Measurements from ENCODE around the gene CBFB. TPM values are rescaled to one million over a fixed set of nuclear protein-coding genes. Genes with fewer than 3 reads are reported as not detected.

Gene CBFB
- total and polyA plus RNA-seq, 7 donors, result 9.6 to 28.0 (median 21.3) TPM

- no peak overlapping the region for H3K4me3 ChIP-seq
- H3K27me3 ChIP-seq, result no peaks in the 10 kb centered on the region
- H3K9me3 ChIP-seq, result no peaks in the 10 kb centered on the region
- no peak for TF ChIP-seq POLR2AphosphoS5 (IDR thresholded peaks at IDR 0.05)
- TF ChIP-seq, protein P1, sequence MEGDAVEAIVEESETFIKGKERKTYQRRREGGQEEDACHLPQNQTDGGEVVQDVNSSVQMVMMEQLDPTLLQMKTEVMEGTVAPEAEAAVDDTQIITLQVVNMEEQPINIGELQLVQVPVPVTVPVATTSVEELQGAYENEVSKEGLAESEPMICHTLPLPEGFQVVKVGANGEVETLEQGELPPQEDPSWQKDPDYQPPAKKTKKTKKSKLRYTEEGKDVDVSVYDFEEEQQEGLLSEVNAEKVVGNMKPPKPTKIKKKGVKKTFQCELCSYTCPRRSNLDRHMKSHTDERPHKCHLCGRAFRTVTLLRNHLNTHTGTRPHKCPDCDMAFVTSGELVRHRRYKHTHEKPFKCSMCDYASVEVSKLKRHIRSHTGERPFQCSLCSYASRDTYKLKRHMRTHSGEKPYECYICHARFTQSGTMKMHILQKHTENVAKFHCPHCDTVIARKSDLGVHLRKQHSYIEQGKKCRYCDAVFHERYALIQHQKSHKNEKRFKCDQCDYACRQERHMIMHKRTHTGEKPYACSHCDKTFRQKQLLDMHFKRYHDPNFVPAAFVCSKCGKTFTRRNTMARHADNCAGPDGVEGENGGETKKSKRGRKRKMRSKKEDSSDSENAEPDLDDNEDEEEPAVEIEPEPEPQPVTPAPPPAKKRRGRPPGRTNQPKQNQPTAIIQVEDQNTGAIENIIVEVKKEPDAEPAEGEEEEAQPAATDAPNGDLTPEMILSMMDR (IDR thresholded peaks at IDR 0.05), result no peak
- no peak for TF ChIP-seq EP300 (IDR thresholded peaks at IDR 0.05)
- TF ChIP-seq POLR2A (IDR thresholded peaks at IDR 0.05), result no peak
- intact Hi-C loops (cut with DNase I), result no loop called here
- no peak overlapping the region for H3K27ac ChIP-seq
- peaks cover 0 to 36% (median 22%) of the 10 kb centered on the region in 4 donors for H3K4me1 ChIP-seq
- no peak for DNase-seq
- 63 to 90% methylated on average over 1 of the region's 1 CpG for WGBS, 2 donors
- H3K36me3 ChIP-seq, result no peaks in the 10 kb centered on the region
Observed at GRCh38 chr16:67035364-67035763, 6.4 kb downstream of the CBFB start.

DNA sequence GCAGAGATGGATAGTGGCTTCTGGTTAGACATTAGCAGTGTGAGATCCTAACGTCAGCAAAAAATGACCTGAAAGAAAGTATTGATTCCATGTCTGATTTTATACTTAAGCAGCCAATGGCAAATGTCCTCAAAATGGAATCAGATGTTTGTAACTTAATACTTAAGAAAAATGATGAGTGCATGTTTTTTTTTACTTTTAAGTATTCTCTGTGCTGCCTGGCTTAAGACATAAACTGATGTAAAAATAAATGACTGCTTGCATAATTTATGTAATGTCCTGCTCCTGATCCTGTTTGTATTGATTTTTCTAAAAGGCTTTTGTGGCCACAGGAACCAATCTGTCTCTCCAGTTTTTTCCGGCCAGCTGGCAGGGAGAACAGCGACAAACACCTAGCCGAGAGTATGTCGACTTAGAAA, 7.4 kb downstream of the CBFB start:
- TF ChIP-seq, protein P1 (IDR thresholded peaks at IDR 0.05), result no peak
- TF ChIP-seq POLR2A (IDR thresholded peaks at IDR 0.05) (no peak), POLR2AphosphoS5 (IDR thresholded peaks at IDR 0.05) (no peak), EP300 (IDR thresholded peaks at IDR 0.05) (no peak)
- Histone ChIP-seq H3K4me1 (peaks cover 0 to 35% (median 21%) of the 10 kb centered on the region in 4 donors), H3K4me3 (no peak overlapping the region), H3K36me3 (no peaks in the 10 kb centered on the region), H3K27ac (no peak overlapping the region), H3K9me3 (no peaks in the 10 kb centered on the region), H3K27me3 (no peaks in the 10 kb centered on the region)
- WGBS, 2 donors, result 90 to 94% methylated on average over 5 of the region's 5 CpGs
- DNase-seq, result no peak
- intact Hi-C loops (cut with DNase I), result no loop called here

GRCh38 chr16:67039260-67040020, 10.5 kb downstream of the CBFB start:
- WGBS, 2 donors, result 86 to 90% methylated on average over 2 of the region's 2 CpGs
- no peaks in the 10 kb centered on the region for H3K27me3 ChIP-seq
- H3K4me3 ChIP-seq, result no peak overlapping the region
- H3K36me3 ChIP-seq, result peaks cover 0 to 6% (median 0%) of the 10 kb centered on the region in 4 donors
- TF ChIP-seq POLR2AphosphoS5 (IDR thresholded peaks at IDR 0.05), result no peak
- no peak for TF ChIP-seq POLR2A (IDR thresholded peaks at IDR 0.05)
- TF ChIP-seq, protein P1 (IDR thresholded peaks at IDR 0.05), result no peak
- TF ChIP-seq EP300 (IDR thresholded peaks at IDR 0.05), result no peak
- H3K27ac ChIP-seq, result no peak overlapping the region
- no peak for DNase-seq
- H3K9me3 ChIP-seq, result no peaks in the 10 kb centered on the region
- peaks cover 0 to 27% (median 16%) of the 10 kb centered on the region in 4 donors for H3K4me1 ChIP-seq
- intact Hi-C loops (cut with DNase I), result no loop called here

- Histone ChIP-seq H3K4me3 (no peak overlapping the region), H3K36me3 (peaks cover 0 to 6% (median 0%) of the 10 kb centered on the region in 4 donors), H3K27me3 (no peaks in the 10 kb centered on the region), H3K4me1 (peaks cover 0 to 20% (median 10%) of the 10 kb centered on the region in 4 donors), H3K27ac (no peak overlapping the region), H3K9me3 (no peaks in the 10 kb centered on the region)
- intact Hi-C loops (cut with DNase I), result no loop called here
- DNase-seq, result no peak
- WGBS, 2 donors, result 82 to 87% methylated on average over 2 of the region's 2 CpGs
- TF ChIP-seq POLR2AphosphoS5 (IDR thresholded peaks at IDR 0.05) (no peak), EP300 (IDR thresholded peaks at IDR 0.05) (no peak), POLR2A (IDR thresholded peaks at IDR 0.05) (no peak)
- TF ChIP-seq, protein P1 (IDR thresholded peaks at IDR 0.05), result no peak
Observed at GRCh38 chr16:67040166-67040565, 11.2 kb downstream of the CBFB start.
